HG03571 (cell line): ENCODE data around the gene NUP155.
A peak's percentile ranks its signal among the peaks of the same experiment; 100 is the strongest.
"Not testable (repeated sequence)": the region's sequence is repeated elsewhere in the genome, so short reads cannot be mapped to it uniquely, and the experiment has no call there.

Experiments
- ATAC-seq: cut with Tn5 transposase; IDR thresholded peaks from one replicate; pipeline ENCODE4 v1.9.1; 2021; ENCODE audit not compliant: unreplicated experiment

The NUP155 gene

DNA sequence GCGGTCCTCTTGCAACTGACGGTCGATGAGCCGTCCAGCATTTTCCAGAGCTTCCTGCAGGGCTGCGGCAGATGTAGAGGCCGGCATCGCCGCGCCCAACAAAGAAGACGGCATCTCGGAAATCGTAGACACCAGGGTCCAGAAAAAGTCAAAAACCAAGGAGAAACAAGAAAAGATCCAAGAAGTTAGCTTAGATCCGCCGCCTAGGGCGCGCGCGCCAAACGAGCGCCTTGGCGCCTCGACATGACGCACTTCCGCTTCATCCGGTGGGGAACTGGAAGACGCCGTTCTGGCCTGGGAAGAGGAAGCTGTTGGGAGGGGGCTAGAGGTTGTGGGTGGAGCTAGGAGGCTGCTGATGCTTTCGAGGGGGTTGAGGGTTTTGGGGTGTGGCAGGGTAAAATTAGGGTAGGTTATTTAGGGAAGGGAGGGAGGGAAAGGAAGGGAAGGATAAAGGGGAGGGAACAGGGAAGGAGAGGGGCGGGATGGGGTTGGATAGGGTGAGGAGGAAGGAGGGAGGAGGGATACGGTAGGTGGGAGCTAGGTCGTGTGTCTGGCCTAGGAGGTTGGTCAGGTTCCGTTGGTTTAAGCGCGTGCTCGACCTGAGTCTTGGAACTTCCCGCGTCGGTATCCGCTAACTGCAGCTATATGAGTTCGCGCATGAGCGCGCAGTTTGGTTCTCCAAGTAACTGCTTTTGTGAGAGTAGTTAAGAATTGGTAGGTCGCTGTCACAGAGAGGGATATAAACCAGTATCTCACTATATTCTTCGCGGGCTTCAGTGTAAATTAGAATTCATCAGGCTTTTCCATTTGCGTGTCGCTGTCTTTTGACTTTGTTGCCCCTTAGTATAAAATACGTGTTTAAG is at the start of gene NUP155:
NUP155 (minus strand) TSS at position 243 of the 863 bp plus-strand sequence; CDS start at position 114, 129 bp downstream.
- peak; percentile 94 for ATAC-seq

DNA sequence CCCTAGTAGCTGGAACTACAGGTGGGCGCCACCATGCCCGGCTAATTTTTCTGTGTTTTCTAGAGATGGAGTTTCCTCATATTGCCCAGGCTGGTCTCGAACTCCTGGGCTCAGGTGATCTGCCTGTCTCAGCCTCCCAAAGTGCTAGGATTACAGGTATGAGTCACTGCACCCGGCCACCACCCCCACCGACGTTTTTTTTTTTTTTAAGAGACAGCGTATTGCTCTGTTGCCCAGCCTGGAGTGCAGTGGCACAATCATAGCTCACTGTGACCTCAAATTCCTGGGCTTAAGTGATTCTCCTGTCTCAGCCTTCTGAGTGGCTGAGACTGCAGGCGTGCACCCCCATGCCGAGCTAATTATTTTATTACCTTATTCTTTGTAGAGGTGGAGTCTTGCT is 46.4 kb upstream of the NUP155 start:
- no peak for ATAC-seq

DNA sequence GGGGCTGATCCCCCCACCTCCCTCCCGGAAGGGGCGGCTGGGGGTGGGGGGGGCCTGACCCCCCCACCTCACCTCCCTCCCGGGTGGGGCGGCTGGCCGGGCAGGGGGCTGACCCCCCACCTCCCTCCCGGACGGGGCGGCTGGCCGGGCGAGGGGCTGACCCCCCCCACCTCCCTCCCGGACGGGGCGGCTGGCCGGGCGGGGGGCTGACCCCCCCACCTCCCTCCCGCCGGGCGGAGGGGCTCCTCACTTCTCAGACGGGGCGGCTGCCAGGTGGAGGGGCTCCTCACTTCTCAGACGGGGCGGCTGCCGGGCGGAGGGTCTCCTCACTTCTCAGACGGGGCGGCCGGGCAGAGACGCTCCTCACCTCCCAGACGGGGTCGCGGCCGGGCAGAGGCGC is 44.5 kb upstream of the NUP155 start:
- ATAC-seq: not testable (repeated sequence)

DNA sequence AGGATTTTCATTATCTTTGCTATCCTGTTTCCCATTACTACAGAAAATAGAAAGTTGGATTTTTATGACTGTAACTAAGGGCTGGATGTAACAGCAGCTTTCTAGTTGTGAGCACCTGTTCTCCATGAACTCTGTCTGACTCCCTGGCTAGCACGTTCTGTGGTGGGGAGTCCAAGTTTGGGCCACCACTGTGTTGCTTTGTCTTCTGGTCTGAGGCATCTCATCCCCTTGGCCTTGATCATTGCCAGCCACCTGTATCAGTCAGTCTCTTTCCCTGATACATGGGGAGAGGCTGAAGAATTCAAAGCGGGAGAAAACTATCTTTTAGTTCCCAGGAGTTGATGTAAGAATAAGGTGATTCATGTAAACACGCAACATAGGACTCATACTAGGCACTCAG is 41.6 kb upstream of the NUP155 start:
- no peak for ATAC-seq

DNA sequence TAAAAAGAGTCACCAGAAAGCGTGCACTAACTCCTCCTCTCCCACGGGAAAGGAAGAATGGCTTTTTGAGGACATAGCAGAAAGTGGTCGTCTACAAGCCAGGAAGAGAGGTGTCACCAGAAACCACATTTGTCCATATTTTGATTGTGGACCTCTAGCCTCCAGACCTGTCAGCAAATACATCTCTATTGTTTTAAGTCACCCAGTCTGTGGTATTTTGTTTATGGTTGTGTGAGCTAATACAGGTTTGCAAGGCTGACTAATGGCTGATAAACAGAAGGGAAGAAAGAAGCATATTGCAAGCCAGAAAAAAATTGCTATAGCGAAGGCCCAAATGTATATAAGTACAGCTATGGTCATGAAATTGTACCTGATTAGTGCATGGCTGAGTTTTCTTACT is 29.6 kb upstream of the NUP155 start:
- no peak for ATAC-seq

DNA sequence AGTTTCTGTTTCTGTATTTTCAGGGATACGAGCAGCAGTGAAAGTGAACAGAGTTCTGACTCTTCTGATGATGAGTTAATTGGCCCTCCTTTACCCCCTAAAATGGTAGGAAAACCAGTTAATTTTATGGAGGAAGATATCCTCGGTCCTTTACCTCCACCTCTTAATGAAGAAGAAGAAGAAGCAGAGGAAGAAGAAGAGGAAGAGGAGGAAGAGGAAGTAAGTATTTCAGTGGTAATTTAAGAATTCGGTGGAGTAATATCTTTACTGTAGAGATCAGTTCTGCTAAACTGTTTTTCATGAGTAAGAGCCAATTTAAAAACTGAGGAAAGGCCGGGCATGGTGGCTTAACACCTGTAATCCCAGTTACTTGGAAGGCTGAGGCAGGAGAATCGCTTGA is 25.4 kb upstream of the NUP155 start:
- ATAC-seq: no peak

DNA sequence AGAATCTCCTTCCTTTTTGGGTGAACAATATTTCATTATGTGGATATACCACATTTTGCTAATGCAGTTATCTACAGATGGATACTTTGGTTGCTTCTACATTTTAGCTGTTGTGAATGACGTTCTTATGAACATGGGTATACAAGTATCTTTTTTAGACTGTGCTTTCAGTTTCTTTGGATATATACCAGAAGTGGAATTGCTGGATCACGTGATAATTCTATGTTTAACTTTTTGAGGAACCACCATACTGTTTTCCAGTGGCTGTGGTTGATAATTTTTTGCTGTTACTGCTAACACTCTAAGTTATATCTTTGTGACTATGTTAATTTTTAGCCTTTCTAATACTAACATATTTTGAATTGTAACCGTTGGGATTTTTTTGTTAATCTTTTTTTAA is 20.7 kb upstream of the NUP155 start:
- ATAC-seq: no peak

DNA sequence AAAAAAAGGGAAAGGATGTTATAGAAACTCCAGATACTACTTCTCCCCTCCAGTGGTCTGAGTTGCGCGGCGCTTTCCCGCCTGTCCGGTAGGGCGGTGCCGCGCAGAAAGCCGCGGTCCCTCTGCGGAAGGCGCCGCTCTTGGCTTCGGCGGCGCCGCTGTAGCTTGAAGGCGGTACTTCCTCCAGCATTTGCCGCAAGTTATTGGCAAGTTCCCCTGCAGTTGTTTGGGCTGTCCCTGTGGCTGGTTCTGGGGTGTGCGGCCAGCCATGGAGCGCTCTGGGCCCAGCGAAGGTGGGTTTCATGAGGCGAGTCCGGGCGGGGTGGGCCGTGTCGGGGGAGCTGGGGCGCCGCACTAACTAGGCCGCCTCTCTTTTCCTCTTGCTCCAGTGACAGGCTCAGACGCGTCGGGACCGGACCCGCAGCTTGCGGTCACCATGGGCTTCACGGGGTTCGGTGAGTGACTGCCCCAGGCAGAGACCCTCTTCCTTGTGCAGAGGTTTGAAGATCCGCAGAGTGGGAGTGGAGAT is 8.3 kb upstream of the NUP155 start, which contains the start of gene WDR70:
WDR70 (plus strand) TSS at position 219 of the 529 bp plus-strand sequence; CDS start at position 269, 50 bp downstream.
- ATAC-seq: peak; percentile 99

DNA sequence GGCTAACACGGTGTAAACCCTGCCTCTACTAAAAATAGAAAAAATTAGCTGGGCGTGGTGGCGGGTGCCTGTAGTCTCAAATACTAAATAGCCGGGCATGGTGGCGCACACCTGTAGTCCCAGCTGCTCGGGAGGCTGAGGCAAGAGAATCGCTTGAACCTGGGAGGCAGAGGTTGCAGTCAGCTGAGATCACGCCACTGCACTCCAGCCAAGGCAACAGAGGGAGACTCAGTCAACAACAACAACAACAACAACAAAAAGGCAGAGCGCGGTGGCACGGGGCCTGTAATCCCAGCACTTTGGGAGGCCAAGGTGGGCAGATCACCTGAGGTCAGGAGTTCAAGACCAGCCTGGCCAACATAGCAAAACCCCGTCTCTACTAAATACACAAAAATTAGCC is 7.2 kb upstream of the NUP155 start:
- ATAC-seq: not testable (repeated sequence)

DNA sequence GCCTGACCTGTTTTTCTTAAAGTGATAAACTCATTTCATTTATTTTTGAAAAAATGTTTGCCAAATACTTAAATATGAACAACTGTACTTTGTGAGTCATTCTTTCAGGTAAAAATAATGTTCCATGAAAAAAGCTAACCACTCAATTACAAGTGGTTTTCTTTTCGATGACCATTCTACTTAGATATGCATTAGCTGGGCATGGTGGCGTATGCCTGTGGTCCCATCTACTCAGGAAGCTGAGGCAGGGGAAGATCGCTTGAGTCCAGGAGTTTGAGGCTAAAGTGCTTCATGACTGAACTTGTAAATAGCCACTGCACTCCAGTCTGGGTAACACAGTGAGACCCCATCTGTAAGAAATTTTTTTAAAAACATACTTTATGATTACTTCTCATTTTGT is 4.2 kb upstream of the NUP155 start:
- ATAC-seq: no peak

DNA sequence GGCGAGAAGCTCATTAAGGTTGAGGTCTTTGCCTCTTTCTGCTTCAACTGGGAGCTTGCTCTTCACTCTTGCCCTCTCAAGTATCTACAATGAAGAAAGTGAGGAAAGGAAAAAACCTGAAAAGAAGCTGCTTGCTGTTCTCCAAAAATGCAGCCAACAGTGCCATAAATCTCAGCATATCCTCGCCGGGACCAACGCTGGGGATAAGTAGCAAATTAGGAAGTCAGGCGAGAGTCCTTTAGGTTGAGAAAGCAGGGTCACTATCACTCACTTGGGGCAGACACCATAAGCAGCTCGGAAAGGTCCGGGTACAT is 399 bp downstream of the NUP155 start:
- no peak for ATAC-seq

DNA sequence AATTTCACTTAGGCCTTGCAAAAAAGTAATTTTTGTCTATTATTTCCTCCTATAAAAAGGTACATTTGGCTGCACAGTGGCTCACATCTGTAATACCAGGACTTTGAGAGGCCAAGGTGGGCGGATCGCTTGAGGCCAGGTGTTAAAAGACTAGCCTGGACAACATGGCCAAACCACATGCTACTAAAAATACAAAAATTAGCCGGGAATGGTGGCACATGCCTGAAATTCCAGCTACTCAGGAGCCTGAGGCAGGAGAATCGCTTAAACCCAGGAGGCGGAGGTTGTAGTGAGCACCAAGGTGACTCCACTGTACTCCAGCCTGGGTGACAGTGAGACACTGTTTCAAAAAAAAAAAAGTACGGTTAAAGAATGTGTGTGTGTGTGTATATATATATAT is 15.7 kb downstream of the NUP155 start:
- ATAC-seq: no peak

DNA sequence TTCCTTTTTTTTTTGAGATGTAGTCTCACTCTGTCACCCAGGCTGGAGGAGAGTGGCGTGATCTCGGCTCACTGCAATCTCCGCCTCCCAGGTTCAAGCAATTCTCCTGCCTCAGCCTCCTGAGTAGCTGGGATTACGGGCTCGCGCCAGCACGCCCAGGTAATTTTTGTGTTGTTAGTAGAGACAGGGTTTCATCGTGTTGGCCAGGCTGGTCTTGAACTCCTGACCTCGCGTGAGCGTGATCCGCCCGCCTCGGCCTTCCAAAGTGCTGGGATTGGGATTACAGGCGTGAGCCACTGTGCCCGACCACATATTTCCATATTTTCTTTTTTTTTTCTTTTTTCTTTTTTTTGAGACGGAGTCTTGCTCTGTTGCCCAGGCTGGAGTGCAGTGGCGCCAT is 28.2 kb downstream of the NUP155 start:
- ATAC-seq: not testable (repeated sequence)

DNA sequence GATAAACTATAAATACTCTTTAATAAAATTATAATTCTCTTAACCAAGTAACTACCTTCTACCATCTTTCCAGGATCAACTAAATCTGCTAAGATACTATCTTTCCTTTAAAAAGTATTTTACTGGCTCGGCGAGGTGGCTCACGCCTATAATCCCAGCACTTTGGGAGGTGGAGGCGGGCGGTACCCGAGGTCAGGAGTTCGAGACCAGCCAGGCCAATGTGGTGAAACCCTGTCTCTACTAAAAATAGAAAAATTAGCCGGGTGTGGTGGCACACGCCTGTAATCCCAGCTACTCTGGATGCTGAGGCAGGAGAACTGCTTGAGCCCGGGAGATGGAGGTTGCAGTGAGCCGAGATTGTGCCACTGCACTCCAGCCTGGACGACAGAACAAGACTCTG is 36.2 kb downstream of the NUP155 start:
- ATAC-seq: not testable (repeated sequence)

DNA sequence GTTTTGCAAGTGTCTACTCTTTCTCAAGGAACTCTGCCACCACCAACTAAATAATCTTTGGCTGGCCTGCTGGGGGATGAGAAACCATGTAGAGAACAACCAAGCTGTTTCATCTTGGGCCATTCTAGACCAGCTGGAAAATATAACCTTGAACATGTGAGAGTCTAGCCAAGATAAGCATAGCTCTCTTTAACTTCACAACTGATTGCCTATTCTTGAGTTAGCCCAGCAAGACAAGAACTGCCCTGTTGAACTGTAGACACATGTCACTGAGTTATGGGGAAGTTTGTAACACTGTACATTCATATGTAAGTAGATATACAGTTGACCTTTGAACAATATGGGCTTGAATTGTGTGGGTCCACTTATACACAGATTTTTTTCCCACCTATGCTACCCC is 44.4 kb downstream of the NUP155 start:
- no peak for ATAC-seq

DNA sequence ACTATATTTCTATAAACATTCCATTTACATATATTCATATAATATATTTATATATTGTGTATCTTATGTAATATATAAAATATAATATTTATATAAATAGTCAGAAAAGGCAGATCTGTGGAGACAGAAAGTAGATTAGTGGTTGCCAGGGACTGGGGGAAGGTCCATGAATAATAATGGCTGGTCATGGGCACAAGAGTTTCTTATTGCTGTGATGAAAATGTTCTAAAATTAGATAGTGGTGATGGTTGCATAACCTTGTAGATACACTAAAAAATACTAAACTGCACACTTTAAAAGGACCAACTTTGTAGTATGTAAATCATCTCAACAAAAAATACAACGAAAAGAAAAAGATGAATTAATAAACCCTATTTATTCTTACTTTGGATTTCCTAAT is 47.3 kb downstream of the NUP155 start:
- no peak for ATAC-seq

DNA sequence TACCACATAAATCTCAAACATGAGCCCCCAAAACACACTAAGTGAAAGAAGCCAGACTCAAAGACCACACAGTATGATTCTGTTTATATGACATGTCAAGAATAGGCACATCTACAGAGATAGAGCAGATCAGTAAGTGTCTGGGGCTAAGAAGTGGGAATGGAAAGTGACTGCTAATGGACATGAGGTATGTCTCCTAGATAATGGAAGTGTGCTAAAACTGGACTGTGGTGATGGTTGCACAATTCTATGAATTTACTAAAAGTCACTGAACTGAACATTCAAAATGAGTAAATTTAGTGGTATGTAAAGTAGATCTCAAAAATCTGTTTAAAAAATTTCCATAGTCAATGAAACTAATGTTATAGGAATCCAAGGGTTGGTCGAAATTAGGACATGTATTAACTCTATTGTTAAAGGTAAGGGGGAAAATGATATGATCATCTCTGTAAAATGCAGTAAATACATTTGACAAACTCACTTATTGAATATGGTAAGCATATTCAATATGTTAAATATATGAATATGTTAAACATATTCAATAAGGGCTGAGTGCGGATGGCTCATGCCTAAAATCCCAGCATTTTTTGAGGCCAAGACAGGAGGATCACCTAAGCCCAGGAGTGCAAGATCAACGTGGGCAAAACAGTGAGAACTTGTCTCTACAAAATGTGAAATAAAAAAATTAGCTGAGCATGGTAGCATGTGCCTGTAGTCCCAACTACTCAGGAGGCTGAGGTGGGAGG is 51.7 kb downstream of the NUP155 start:
- ATAC-seq: no peak

DNA sequence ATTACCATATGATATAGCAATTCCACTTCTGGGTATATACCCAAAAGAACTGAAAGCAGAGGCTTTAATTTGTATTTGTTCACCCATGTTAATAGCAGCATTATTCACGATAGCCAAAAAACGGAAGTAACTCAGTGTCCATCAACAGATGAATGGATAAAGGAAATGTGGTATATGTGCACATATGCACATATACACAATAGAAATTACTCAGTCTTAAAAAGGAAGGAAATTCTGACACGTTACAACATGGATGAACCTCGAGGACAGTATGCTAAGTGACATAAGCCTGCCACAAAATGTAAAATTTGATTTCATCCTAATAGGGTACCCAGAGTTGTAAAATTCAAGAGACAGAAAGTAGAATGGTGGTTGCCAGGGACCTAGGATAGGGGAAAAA is 54.9 kb downstream of the NUP155 start:
- ATAC-seq: no peak

DNA sequence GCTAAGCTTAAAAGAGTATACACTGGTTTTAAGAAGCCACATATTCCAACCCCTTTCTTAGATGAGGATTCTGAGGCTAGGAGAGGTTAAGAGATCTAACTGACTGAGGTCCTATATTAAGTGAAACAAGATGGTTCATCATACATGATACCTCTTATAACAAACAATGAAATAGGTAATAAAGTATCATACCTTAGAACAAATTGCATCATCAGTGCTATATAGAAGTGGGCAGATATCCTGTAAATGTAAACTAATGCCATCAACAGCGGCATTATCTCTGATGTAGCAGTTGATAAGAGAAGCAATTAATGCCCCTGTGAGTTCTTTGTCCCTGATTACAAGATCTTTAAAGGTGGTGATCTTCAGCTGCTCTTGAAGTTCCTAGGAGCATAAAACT is 60.5 kb downstream of the NUP155 start:
- no peak for ATAC-seq

DNA sequence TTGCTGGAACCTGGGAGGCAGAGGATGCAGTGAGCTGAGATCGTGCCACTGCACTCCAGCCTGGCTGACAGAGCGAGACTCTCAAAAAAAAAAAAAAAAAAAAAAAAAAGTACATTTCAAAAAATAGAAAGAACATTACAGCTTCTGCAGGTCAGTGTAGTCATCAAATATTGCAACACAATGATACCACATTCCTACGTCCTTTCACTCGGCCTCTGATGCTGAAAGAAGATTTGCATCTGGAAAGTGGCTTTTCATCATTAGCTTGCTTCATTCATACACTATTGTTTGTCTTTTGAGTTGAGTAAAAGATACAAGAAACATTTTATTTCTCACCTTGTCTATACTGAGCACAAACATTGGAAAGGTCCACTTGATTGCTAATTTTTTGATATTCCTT is 62.1 kb downstream of the NUP155 start:
- no peak for ATAC-seq

DNA sequence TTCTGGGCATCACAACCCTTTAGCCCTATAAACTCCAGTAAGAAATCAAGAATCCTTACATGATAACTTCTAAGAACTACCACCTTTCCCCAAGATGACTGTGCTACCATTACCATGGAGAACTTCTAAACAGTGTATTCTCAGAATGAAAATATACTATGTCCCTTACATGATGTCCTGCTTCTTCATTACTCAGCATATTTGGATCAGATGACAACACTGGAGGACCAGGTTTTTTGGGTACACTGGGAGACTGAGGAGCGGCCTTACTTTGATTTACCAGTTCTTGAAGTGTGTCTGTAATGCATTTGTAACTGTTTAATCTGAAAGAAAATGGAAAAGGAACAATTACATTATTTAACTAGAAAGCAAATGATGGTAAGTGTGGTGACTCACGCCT is 66.0 kb downstream of the NUP155 start:
- no peak for ATAC-seq

DNA sequence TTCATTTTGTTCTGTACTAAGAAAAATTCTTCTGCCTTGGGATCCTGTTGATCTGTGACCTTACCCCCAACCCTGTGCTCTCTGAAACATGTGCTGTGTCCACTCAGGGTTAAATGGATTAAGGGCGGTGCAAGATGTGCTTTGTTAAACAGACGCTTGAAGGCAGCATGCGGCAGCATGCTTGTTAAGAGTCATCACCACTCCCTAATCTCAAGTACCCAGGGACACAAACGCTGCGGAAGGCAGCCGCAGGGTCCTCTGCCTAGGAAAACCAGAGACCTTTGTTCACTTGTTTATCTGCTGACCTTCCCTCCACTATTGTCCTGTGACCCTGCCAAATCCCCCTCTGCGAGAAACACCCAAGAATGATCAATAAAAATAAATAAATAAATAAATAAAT is 74.6 kb downstream of the NUP155 start:
- not testable (repeated sequence) for ATAC-seq
